Loucy (cell line): ENCODE data around the gene PRRT4.

Source experiments
- H2AFZ ChIP-seq: fragments of 200-600 bp; sonication (generic); 2 replicates; pipeline ENCODE4 v1.6.0; 2016; ENCODE audit warnings: antibody characterized with exemption, mild to moderate bottlenecking, low read length, moderate library complexity
- H3F3A ChIP-seq: fragments of 200-600 bp; 2 replicates; pipeline ENCODE4 v1.6.0; 2016; ENCODE audit warnings: antibody characterized with exemption, low read depth, mild to moderate bottlenecking
- H3K27me3 ChIP-seq: fragments of 200-600 bp; sonication (generic); 2 replicates; pipeline ENCODE4 v1.6.1; 2014; ENCODE audit warnings: low read length, mild to moderate bottlenecking; ENCODE audit not compliant: insufficient read depth, poor library complexity, severe bottlenecking
- H3K36me3 ChIP-seq: fragments of 200-600 bp; sonication (generic); 2 replicates; pipeline ENCODE4 v1.6.1; 2016; ENCODE audit warnings: low read length; ENCODE audit not compliant: insufficient read depth
- H3K4me1 ChIP-seq: fragments of 200-600 bp; sonication (generic); 2 replicates; pipeline ENCODE4 v1.5.1; 2014; ENCODE audit warnings: low read length, mild to moderate bottlenecking; ENCODE audit not compliant: insufficient read depth, poor library complexity, severe bottlenecking
- H3K4me2 ChIP-seq: fragments of 200-600 bp; sonication (generic); 2 replicates; pipeline ENCODE4 v1.6.0; 2014; ENCODE audit warnings: antibody characterized with exemption, low read length, low read depth, mild to moderate bottlenecking; ENCODE audit not compliant: poor library complexity, severe bottlenecking
- H3K4me3 ChIP-seq: fragments of 200-600 bp; sonication (generic); 2 replicates; pipeline ENCODE4 v1.5.1; 2014; ENCODE audit warnings: low read length, mild to moderate bottlenecking, mixed read lengths; ENCODE audit not compliant: poor library complexity, severe bottlenecking
- H3K79me2 ChIP-seq: fragments of 200-600 bp; sonication (generic); 2 replicates; pipeline ENCODE4 v1.6.1; 2014; ENCODE audit warnings: low read length; ENCODE audit not compliant: insufficient read depth
- H3K9ac ChIP-seq: fragments of 200-600 bp; sonication (generic); 2 replicates; pipeline ENCODE4 v1.6.0; 2014; ENCODE audit warnings: mild to moderate bottlenecking, low read depth, low read length, moderate library complexity; ENCODE audit not compliant: poor library complexity, severe bottlenecking
- H3K9me2 ChIP-seq: fragments of 200-600 bp; sonication (generic); replicated peaks from 2 replicates; pipeline ENCODE4 v1.6.1; 2016; ENCODE audit warnings: low read depth, low read length, mixed read lengths
- H3K9me3 ChIP-seq: fragments of 200-600 bp; sonication (generic); 2 replicates; pipeline ENCODE4 v1.6.1; 2014; ENCODE audit warnings: mild to moderate bottlenecking, antibody characterized with exemption, low read length, low read depth; ENCODE audit not compliant: insufficient read depth
- H4K20me1 ChIP-seq: fragments of 200-600 bp; sonication (generic); 2 replicates; pipeline ENCODE4 v1.6.0; 2014; ENCODE audit warnings: antibody characterized with exemption, low read length, mild to moderate bottlenecking; ENCODE audit not compliant: insufficient read depth, poor library complexity, severe bottlenecking
- EZH2phosphoT487 ChIP-seq: fragments of 200-600 bp; IDR thresholded peaks from 2 replicates; pipeline ENCODE4 v1.6.1; 2018; ENCODE audit warnings: antibody characterized with exemption, mild to moderate bottlenecking, moderate library complexity, borderline replicate concordance
- TF ChIP-seq, protein P1 (sequence below): fragments of 200-600 bp; sonication (generic); conservative IDR thresholded peaks from 2 replicates; pipeline ENCODE4 v1.5.1; 2014; ENCODE audit warnings: mild to moderate bottlenecking, antibody characterized with exemption, low read length

The PRRT4 gene

DNA sequence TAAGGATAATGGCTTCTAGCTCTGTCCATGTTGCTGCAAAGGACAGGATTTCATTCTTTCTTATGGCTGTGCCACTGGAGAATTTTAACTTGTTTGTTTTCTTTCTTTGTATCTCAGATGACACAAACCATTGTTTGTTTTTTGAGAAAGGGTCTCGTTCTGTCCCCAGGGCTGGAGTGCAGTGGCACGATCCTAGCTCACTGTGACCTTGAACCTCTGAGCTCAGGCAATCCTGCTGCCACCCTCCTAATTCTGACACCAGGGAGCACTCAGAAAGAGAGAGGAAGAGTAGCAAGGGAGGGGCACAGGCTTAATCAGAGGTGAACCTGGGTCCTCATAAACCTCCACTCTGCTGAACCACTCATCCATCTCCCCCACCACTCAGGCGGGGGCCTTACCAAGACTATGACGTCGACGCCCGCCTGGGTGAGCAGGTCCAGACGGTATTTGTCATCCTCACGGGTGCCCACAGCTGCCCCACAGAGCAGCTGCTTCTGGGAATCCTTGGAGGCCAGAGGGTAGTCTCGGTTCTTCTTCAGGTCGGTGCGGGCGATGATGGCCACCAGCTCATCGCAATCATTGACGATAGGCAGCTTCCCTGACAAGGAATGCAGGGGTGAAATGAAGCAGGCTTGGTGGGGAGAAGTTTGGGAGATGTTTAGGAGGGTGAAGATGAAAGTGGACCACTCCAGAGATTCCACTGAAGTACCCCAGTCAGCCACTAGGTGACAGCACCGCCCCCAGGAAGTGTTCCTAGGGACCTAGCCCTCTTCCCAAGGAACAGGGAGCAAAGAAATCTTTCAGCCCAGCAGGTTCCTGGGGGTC, 36.7 kb upstream of the PRRT4 start:
- Histone ChIP-seq H2AFZ (no peak overlapping the region), H3F3A (no peaks in the 10 kb centered on the region), H3K9me2 (no peaks in the 10 kb centered on the region), H3K9ac (no peak overlapping the region), H3K4me2 (no peak overlapping the region), H4K20me1 (peaks cover 5% of the 10 kb centered on the region), H3K27me3 (no peaks in the 10 kb centered on the region), H3K4me1 (peaks cover 4% of the 10 kb centered on the region), H3K9me3 (no peaks in the 10 kb centered on the region), H3K79me2 (peaks cover 12% of the 10 kb centered on the region; the same call in 1 of the 2 replicates), H3K36me3 (peaks cover 35% of the 10 kb centered on the region; the same call in 1 of the 2 replicates), H3K4me3 (no peak overlapping the region)
- TF ChIP-seq, protein P1, sequence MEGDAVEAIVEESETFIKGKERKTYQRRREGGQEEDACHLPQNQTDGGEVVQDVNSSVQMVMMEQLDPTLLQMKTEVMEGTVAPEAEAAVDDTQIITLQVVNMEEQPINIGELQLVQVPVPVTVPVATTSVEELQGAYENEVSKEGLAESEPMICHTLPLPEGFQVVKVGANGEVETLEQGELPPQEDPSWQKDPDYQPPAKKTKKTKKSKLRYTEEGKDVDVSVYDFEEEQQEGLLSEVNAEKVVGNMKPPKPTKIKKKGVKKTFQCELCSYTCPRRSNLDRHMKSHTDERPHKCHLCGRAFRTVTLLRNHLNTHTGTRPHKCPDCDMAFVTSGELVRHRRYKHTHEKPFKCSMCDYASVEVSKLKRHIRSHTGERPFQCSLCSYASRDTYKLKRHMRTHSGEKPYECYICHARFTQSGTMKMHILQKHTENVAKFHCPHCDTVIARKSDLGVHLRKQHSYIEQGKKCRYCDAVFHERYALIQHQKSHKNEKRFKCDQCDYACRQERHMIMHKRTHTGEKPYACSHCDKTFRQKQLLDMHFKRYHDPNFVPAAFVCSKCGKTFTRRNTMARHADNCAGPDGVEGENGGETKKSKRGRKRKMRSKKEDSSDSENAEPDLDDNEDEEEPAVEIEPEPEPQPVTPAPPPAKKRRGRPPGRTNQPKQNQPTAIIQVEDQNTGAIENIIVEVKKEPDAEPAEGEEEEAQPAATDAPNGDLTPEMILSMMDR: peak; percentile 95
- no peak for TF ChIP-seq EZH2phosphoT487

DNA sequence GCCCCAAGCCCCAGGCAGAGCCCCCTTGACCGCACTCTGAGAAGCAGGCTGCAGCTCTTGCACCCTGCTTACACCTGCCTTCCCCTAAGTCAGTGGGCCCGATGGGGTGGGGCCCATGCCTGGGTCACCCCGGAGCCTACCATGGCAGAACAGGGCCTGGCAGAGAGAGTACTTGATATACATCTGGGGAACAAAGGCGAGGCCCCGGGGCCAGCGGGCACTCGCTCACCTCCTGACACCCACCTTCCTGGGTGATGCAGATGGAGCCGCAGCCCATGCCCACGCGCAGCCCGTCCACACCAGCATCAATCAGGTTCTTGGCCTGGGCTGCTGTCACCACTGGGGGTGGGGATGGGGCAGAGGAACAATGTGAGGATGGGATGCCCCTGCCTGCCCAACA, 34.9 kb upstream of the PRRT4 start:
- Histone ChIP-seq H3K4me1 (peaks cover under 1% of the 10 kb centered on the region), H3K27me3 (no peaks in the 10 kb centered on the region), H3K9me2 (no peaks in the 10 kb centered on the region), H3K4me2 (no peak overlapping the region), H3K9ac (no peak overlapping the region), H3K9me3 (no peaks in the 10 kb centered on the region), H2AFZ (no peak overlapping the region), H3K79me2 (no peaks in the 10 kb centered on the region), H3K4me3 (no peak overlapping the region), H4K20me1 (no peaks in the 10 kb centered on the region), H3F3A (no peaks in the 10 kb centered on the region), H3K36me3 (peaks cover 35% of the 10 kb centered on the region; the same call in 1 of the 2 replicates)
- TF ChIP-seq, protein P1: no peak
- no peak for TF ChIP-seq EZH2phosphoT487

DNA sequence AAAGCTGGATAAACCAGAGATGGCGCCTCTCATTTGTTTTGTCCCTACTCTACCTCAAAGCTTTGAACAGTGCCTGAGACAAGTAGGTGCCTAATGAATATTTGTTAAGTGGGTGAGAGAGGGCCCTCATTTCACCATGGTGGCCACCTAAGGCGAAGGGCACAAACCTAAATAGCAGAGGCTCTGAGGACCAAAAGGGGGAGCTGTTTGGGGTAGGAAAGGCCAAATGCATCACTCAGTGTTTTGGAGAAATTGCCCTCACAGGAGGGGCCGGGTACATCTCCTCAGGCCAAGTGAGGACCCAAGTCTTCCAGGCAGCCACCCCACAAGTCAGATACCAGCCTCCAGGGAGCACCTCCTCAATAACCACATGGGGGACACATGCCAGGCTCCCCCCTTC, 34.3 kb upstream of the PRRT4 start:
- H3K9ac ChIP-seq: no peak overlapping the region
- H3K27me3 ChIP-seq: no peaks in the 10 kb centered on the region
- H3K9me2 ChIP-seq: no peaks in the 10 kb centered on the region
- no peaks in the 10 kb centered on the region for H3K79me2 ChIP-seq
- H3K36me3 ChIP-seq: peaks cover 31% of the 10 kb centered on the region; the same call in 1 of the 2 replicates
- H3F3A ChIP-seq: no peaks in the 10 kb centered on the region
- peaks cover 6% of the 10 kb centered on the region for H3K4me1 ChIP-seq
- no peak overlapping the region for H3K4me2 ChIP-seq
- H3K9me3 ChIP-seq: no peaks in the 10 kb centered on the region
- no peak overlapping the region for H2AFZ ChIP-seq
- H3K4me3 ChIP-seq: no peak overlapping the region
- no peaks in the 10 kb centered on the region for H4K20me1 ChIP-seq
- TF ChIP-seq, protein P1: peak; percentile 42; the same call in 1 of the 2 replicates
- TF ChIP-seq EZH2phosphoT487: no peak
